GM19351 (cell line): ENCODE measurements around the gene CEP85L.

ENCODE experiments used
- ATAC-seq: cut with Tn5 transposase; IDR thresholded peaks from one replicate; pipeline ENCODE4 v1.9.1; 2021; ENCODE audit warnings: mild to moderate bottlenecking, moderate library complexity; ENCODE audit not compliant: unreplicated experiment

The CEP85L gene

GRCh38 chr6:118661831-118662230 lies 10.4 kb upstream of the CEP85L start:
- ATAC-seq, result no peak

- ATAC-seq, result no peak
These were observed 8.8 kb upstream of the CEP85L start for GRCh38 chr6:118660218-118660569.

GRCh38 chr6:118659513-118660217 lies 8.3 kb upstream of the CEP85L start:
- no peak for ATAC-seq

- no peak for ATAC-seq
These were observed 5.6 kb upstream of the CEP85L start for GRCh38 chr6:118656847-118657451.

GRCh38 chr6:118652051-118652615 lies 742 bp upstream of the CEP85L start:
- ATAC-seq, result no peak

GRCh38 chr6:118650582-118651281 lies 659 bp downstream of the CEP85L start:
- peak; percentile 41 for ATAC-seq

- ATAC-seq, result no peak
These were observed 1.3 kb downstream of the CEP85L start for GRCh38 chr6:118649918-118650581.

GRCh38 chr6:118648866-118649554 lies 2.4 kb downstream of the CEP85L start:
- no peak for ATAC-seq

GRCh38 chr6:118646977-118647376 lies 4.4 kb downstream of the CEP85L start:
- ATAC-seq, result no peak

- no peak for ATAC-seq
These were observed 6.0 kb downstream of the CEP85L start for GRCh38 chr6:118645395-118645794.

GRCh38 chr6:118644007-118644406 lies 7.4 kb downstream of the CEP85L start:
- ATAC-seq, result no peak

GRCh38 chr6:118641042-118641441 lies 10.3 kb downstream of the CEP85L start:
- ATAC-seq, result no peak

GRCh38 chr6:118639054-118639964 lies 12.1 kb downstream of the CEP85L start:
- ATAC-seq, result peak; percentile 93

- ATAC-seq, result no peak
These were observed 13.1 kb downstream of the CEP85L start for GRCh38 chr6:118638288-118638687.

GRCh38 chr6:118635909-118636735 lies 15.3 kb downstream of the CEP85L start:
- ATAC-seq, result no peak

GRCh38 chr6:118632359-118632758 lies 19.0 kb downstream of the CEP85L start:
- no peak for ATAC-seq

GRCh38 chr6:118630923-118631322 lies 20.5 kb downstream of the CEP85L start:
- ATAC-seq, result no peak

GRCh38 chr6:118630067-118630466 lies 21.3 kb downstream of the CEP85L start:
- no peak for ATAC-seq

- no peak for ATAC-seq
These were observed 23.7 kb downstream of the CEP85L start for GRCh38 chr6:118627724-118628123.
